NCI-H2171 (cell line): ENCODE data around the gene RPRD2.

Experiments
- DNase-seq: peaks from one replicate; lab custom pipeline; 2025; lab: John Stamatoyannopoulos, UW

RPRD2 gene

GRCh38 chr1:150514913-150515327 is 151.0 kb downstream of the RPRD2 start:
- no peak for DNase-seq

GRCh38 chr1:150515328-150516049 is 151.5 kb downstream of the RPRD2 start, which contains the start of gene FALEC:
Gene FALEC (plus strand): TSS chr1:150515752.
- DNase-seq = peak; percentile 93

- DNase-seq = peak; percentile 41
Observed at GRCh38 chr1:150516050-150516591, 152.2 kb downstream of the RPRD2 start.

- no peak for DNase-seq
Observed at GRCh38 chr1:150516616-150517015, 152.7 kb downstream of the RPRD2 start.

GRCh38 chr1:150521196-150521968 is 157.4 kb downstream of the RPRD2 start:
- no peak for DNase-seq

- no peak for DNase-seq
Observed at GRCh38 chr1:150525348-150525747, 161.4 kb downstream of the RPRD2 start.
